Activated gamma-delta T cell treated with Interleukin-2 at 50 U/mL for 16 hours (primary cell): ENCODE results near the gene EXT2.

ENCODE experiments used
- DNase-seq: peaks from one replicate; pipeline ENCODE4 v3.0.0-alpha.2; 2020

The EXT2 gene

DNA sequence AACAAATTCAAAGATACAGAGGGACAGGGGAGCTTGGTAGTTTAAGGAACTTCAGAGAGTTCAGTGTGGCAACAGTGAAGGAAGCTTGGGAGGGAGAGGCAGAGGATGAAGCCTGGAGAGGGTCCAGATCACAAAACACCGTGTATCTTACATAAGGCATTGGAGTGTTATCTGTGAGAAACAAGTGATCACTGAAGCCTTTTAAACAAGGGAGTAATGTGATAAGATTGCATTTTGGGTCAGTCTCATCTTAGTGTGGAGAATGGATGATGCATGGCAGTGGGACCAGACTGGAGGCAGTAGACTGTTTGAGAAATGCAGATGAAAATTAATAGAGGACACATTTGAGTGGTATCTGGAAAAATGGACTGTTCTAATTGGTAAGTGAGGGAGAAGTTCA, 79.4 kb downstream of the EXT2 start:
- DNase-seq = no peak

DNA sequence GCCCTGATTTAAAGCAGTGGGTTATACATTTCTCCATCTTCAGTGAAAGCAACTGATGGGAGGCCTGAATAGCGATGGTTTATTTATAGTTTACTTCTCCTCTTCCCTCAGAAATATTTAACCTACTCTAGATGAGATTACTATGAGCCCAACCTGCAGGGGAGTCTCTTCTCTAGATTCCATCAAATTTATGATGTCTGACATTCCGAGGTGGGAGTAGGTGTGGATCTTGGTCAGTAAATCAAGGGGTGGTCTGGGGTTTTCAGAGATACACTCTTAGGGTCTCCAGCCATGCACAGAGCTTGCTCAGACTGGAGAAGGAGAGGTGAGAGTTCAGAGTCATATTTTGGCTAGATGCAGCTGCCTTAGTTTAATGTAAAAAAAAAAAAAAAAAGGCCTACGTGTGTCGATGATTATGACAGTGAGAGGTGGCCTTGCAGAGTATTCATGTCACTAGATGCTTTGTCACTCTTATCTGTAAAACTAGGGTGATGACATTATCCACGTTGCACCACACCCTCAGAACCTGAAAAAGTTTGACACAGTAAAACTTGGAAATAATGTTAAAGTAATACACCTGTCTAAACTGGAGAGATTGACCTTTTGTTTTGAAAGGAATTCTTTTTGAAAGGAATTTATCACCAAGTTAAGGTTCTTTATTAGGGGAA, 81.2 kb downstream of the EXT2 start:
- DNase-seq = no peak

DNA sequence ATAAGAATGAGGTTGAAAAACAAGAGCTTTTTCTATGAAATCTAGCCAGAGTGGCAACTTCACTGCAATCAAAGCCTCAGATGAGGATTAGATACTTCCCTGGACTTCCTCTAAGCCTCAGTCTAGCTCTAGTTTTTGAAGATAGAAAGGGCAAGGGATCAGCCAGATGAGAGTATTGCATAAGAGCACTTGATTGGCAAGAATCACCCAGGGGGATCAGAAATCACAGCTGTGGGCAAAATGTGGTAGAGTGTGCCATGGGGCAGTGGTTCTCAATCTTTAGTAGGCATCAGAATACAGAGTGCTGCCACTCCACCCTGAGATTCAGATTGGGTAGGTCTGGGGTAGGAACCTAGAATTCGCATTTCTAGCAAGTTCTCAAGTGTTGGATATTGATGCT, 82.4 kb downstream of the EXT2 start:
- no peak for DNase-seq

DNA sequence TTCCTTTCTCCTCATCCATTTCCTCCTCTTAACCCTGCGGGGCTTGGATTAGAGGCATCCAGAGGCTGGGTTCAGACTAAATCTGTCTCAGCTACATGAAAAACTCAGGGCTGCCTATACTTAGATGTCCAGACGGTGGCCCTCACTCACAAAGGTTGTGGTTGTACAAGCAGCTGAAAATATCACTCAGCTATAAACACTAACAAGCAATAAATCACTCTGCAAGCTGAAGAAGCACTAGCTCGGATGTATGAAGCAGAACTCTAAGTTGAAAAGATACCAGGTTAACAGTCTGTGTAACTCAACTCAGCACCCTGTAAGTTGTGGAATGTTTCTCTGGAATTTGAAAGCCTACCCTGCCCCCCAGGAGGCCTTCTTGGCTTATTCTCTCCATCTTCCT, 82.9 kb downstream of the EXT2 start:
- DNase-seq = no peak

DNA sequence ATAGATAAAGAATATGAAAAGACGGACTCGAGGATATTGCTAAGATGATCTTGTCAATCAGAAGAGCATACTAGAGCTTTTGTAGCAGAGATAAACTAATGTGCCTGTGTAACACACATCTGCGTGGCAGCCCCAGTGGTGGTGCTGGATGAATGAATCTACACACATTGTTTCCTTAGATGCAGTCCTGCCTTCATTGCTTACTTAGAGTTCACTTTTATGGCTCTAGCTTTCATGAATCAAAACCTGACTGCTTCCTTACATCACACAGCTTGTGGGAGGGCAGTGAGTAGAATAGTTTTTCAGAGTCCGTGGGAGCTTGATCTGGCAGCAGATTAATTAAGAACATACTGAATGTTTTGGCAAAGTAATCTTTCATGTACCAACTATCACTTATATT, 83.7 kb downstream of the EXT2 start:
- no peak for DNase-seq

DNA sequence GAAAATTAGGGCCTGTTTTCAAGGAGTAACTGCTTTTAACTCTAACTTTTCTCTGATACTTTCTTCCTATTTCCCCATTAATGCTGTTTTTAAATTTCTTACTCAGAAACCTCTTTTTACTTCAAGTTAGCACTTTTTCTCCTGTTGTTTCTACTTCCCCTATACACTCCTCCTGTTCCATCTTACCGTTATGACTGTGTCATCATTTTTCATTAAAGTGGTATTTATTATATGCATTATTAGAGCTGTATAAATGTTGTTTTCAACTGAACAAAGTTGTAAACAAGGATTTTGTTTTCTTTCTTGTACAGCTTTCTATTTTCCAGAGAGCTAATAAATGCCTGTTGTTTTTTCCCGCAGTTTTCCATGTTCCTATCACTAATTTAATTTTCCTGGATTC, 84.6 kb downstream of the EXT2 start:
- no peak for DNase-seq

DNA sequence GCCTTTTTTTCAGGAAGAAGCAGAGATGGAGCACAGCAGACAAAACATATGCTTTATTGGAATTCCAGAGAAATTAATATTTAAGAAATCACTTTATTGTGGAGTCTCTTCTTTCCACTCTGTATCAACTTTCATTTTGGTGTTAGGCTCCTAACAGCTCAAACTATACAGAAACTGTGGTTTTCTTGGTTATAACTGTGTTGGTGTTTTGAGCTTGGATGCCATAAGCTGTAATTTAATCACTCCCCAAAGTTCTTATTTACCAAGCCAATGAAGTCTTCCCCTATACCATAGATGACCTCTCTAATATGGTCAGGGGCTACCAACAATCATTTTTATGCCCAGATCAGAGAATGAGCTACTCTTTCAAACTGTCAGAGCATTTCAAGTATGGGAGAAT, 90.0 kb downstream of the EXT2 start:
- DNase-seq = no peak

DNA sequence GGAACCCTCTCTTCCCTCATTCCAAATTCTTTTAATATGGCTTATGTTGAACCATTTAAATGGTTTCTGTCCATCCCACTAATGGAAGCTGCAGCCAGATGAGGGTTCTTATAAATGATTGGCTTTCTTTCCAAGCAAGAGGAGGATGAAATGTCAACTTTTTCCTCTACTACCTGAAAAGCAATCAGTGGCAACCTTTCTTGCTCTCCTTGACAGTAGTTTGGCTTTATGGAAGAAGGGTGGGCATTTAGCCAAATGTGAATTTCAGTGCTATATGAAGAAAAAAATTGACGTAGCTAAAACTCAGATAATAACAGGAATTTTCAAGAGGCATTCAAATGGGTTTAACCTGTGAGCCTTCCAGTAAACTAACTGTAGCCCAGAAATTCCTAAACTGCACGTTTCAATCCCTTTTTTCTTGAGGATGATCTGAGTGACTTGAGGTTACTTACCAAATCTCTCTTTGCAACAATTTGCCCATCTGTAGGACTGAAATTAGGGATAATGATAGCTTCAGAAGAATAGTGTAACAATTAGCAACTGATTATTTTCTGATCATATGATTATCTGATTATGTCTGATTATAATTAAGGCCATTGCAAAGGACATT, 90.9 kb downstream of the EXT2 start:
- DNase-seq = no peak

DNA sequence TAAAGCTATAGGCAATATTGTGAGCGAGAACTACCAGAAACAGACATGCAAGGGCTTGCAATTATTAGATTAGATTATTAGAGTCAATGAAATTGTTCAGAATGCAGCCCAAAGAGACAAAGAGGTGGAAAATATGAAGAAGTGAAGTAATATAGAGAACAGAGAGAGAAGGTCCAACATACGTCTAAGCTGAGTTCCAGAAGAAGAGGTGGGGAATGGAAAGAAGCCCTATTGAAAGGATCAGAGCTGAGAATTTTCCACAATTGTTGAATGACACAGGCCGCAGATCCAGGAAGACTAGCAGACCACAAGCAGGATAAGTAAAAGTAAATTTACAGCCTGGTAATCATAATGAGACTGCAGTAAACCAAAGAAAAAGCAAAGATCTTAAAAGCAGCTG, 93.2 kb downstream of the EXT2 start:
- no peak for DNase-seq

DNA sequence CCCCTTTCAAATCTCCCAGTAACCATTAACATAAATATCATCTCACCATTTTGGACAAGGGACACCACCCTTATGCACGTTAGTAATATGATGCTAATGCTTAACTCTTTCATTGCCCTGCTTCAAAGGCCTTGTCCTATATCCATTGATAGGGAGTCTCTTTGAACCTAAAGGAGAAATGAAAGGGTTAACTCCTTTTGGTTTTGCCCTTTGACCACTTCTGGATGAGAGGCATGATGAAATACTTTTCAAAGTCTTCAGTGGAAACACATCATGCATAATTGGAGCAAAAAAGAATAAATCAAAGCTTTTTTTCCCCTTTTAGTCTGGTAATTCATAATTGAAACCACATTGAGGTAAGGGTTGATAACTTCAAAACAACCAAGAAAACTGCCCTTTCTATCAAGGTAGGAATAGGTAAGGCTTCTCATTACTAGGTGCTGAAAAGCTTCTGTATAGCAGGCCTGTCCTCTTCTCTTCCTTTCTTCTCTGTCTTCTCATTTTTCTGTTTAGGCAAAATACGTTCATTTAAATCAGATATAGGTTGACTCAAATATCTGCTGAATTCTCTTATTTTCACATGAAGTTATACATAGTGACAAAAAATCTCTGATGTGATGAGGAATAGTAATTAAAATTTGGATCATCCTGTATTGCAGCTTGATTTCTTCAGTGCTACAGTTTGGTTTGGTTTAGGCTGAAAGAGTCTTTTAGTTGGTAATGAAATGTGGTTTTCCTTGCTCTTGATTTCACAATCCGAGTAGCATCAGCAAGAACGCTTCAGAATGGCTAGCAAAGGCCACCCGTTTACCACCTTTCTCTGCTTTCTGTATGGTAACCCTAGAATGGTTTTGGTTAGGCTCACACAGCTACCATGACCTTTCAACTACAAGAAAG, 94.8 kb downstream of the EXT2 start:
- DNase-seq = no peak

DNA sequence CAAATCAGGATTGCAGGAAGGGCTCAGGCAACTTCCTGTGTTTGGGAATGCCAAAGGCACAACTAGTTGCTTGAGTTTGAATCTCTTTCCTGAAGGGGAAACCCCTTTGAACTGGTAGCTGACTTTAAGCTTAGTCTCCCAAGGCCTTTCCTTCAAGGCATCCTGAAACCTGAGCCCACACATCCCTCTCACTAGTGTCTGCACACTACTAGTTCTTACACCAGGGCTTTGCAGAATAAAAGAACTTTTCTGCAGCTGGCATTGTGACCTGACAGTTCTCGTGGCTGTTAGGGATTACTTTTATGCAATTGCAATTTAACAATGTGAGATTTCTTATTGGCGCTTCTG, 95.4 kb downstream of the EXT2 start:
- DNase-seq = no peak

DNA sequence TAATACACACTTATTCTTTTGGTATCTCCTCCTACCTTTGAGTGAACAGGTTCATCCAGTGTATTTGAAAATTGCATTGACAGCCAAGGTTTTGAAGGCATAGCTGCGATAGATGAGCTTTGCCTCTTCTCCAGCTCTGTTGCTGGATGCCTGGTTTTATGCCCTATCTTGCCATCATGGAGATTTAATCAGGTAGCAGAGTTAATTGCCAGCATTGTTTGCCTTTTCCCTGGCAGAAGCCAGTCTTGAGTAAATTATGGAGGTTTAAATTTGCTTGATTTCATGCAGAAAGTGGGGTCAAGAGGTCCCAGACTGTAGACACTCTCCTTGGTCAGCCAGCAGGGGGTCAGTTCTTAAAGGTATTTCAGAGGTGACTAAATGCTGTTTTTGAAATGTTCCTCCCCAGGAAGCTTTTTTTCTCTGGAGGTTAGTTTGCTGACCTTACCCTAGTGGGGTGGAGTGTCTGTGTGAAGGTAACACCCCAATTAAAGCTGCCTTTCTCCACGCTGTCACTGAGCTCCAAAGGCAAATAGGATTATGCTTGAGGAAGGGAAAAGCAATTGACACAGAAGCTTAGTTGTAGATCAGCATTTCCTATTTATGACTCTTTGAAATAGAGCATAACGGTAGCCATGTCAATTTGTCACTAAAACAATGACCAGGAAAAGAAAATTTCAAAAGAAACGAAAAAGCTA, 96.0 kb downstream of the EXT2 start:
- no peak for DNase-seq

DNA sequence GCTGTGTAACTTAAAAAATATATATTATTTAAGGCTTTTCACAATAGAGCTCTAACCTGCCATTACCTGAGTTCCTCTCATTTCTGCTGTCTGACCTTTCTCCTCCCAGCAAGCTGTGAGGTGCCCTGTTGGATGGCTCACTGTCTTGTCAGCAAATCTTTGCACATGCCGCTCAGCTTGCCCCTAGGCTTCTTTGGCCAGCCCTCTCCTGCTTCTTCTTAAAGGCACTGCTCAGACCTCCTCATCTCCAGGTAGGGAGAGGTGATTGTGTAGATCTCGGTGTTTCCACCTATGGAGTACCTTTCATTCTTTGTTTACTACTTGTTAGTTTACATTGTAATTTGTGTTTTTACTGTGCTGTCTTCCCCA, 96.5 kb downstream of the EXT2 start:
- DNase-seq = no peak

DNA sequence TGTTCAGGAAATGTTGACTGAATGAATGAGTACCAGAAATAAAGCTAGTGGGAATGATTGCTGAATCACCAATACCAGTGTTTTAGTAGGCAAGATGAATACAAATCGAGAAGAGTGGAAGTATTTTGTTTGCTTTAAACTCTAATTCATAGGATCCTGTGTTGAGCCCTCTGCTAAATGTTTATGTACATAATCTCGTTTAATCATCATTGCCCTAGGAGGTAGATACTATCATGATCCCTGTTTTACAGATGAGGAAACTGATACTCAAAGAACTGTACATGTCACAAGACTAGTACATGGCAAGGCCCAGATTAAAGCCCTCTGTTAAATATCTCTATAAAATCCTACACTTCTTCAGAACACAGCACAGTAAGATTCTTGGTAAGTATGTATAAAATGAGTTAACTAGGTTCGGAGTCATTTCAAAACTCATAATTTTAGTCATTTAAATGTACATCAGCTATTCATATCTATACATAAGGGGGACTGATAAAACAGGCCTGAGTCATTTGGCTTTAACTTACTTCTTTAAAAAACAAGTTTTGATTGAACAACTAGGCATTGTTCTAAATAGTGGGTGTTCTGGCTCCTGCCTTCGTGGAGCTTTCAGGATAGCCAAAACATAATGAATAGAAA, 97.1 kb downstream of the EXT2 start:
- DNase-seq = no peak

DNA sequence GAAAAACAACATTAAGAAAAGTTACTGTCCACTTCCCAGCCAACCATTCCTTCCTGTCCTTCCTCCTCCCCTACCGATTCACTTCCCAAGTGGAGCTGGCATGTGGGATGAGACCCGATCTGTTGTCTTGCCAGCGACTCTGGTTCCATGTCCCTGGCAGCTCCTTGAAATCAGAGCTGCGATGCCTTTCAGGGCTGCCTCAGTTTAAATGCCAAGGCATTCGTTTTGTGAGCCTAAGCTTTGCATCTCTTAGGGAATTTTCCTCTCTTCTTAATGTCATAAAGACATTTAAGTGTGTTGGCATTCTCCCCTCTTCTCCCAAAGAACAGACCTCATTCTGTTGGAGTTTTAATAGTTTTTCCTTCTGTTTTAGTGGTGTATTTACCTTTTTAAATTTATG, 98.4 kb downstream of the EXT2 start:
- DNase-seq = no peak

DNA sequence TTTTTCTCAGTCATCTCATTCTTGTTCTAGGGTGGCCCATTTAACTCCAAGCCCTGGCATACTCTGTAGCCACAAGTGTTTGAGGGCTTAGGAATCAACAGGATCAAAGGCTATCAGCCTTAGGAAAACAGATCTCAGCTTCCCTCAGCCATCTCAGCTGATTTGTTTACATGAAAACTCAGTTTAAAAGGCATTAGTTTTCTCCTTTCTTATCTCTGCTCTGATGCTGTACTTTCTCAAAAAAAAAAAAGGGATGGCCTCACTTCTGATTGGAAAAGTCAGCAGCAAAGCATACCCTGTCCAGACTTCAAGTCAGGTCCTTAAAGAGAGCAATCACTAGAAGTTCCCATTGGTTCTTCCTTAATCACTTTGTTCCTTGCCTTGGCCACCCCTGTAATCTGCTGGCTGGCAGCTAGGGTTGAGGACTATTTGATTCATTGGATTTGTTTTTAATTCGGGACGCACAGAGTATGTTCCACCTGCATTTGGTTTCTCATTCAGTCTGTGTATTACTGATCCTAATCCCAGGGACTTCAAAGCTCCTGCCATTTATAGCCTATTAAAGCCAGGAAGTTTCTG, 102.8 kb downstream of the EXT2 start:
- no peak for DNase-seq

DNA sequence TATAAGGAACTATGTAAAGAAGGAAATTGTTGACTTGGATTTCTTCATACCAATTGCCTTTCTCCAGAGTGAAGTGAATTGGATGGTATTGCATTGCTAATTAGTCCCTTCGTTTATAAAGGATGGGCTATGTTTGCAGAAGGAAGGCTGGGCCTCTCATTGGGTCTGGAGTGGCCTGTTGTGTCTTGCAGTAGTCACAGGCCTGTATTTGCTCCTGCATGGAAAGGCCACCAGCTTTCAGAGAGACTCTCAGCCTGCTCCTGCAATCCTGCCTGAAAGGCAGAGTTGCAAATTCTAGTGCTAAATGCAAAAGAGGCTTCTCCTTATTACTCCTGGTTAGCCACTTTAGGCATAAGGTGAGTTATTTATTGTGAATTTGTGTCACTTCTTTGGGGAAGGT, 103.8 kb downstream of the EXT2 start:
- DNase-seq = no peak

DNA sequence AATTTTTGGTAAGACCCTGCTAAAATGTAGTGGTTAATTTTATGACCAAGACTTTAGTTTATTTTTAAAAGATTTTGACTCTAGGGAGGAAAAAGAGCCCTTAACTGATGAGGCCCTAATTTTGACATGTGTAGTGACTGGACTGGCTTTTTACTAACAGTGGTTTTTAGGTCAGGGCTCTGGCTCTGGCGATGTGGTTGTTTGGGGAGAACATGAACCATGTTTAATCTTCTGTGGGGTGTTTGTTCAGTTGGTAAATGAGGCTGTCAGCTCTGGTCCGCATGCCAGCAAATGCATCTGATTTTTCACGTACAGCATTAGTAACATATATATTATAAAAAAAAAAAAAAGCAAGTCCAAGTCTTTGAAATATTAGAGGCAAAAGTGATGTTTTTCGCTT, 104.3 kb downstream of the EXT2 start:
- DNase-seq = no peak

DNA sequence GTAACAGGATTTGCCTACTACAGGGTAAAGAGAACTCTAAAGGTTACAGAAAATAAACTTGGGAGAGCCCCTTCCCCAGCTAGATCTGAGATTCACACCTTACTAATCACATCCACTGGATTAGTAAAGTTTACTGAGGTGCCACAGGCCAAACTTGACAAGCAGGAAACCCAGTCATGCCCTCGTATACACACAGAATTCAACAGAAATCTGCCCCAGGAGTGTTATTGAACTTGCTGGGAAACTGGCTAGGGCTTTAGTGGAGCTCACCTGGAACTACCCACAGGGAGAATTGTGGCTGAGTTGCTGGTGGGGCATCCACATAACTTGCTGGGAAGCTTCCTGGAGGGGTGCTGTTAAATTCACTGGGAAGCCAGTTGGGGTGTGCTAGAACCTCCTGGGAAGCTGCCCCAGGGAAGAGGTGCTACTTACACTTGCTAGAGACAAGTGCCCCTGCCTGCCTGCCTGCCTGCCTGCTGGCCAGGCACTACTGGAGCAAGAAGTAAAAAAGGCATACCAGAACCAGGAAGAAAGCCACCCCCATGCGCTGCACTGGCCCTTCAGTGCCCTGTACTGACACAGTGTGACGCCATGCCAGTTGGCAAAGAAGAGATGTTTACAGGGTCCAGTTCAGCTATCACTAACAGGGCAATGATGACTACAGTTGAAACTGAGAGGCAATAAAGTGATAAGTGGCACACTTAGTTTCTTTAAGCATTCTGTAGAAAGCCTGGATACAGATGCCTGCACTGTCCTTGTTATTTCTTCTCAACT, 108.0 kb downstream of the EXT2 start:
- DNase-seq = no peak

DNA sequence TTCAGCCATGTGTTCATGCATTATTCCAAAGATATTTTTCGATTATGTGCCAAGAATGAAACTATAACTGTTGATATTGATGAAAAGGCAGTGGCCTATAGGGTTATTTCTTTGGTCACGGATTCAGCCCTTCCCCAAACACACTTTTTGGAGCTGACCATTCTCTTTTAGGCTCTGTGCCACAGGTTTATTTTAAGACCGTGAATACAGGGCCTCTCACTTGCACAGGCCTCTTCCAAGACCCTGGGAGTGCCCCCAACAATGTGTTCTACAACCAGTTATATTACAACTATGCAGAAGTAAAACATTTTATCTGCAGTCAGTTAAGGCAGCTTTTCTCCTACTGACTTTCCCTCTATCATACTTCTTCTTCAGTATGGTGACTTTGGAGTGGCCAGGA, 109.9 kb downstream of the EXT2 start:
- no peak for DNase-seq

DNA sequence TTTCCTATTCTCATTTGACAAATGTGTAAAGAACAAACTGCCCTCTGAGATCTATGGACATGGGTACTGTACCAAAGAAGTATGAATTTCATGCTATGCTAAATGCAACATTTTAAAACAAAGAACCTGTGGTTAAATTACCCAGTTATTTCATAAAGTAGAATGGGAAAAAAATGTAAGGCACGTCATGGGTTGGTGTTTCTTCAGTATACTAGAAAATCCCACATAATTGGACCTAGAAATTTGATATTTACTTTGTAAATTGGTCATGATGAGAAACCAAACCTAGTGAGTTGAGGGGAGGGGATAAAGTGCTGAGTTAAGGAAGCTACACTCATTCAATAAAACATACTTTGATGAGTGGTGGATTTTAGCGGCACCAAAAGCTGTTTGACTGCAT, 110.4 kb downstream of the EXT2 start:
- DNase-seq = no peak

DNA sequence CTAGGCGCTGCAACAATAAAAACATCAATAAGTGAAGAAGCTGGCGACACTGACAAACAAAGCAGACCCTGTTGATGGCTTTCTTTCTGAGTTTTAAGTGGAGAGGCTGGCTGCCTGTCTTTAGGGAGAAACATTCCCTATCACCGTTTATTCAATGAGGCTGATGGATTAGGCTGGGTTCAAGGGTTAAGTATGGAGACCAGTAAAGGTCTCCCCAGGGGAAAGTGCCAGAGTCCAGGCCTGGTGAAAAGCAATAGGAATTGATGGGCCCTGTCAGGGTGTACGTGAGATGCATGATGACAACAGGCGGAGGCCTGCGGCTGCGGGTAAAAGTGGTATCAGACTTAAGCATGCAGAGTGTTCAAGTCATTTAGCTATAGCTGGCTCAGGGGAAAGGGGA, 111.8 kb downstream of the EXT2 start:
- no peak for DNase-seq
